IPS-NIHi11 (cell line): ENCODE results near the gene CABLES1.

ENCODE experiments used
- DNase-seq: peaks from one replicate; pipeline ENCODE4 v3.0.0; 2012; ENCODE audit warnings: mixed read lengths, low spot score

The CABLES1 gene

DNA sequence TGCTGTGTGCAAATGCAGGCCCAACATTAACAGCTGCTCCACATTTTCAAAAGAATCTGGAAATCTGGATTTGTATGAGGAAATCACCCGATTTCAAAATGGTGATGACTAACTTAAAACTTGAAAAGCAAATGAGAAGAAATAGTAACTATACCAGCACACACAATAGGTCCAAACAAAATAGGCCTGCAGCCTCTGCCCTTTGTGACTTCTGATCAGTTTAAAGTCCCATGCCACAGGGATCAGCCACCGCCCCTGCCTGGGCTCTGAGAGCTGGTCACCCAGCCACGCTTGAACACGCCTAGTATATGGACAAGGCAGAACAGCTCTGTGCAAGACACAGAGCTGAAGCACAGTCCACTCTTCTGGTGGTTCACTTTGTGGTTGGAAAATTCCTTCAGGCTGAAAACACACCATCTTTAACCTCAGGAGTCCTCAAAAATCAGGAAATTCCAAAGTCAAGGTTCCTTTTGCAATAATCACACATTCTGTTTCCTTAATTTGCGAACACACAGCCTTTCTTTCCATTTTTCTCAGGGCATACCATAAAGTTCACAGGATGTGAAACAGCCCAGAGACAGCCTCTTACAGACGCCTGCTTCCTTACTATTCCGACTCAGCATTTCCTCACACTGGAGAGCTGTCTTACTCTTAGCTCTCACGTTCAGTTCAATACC, 167.7 kb downstream of the CABLES1 start:
- no peak for DNase-seq

- DNase-seq = no peak
These were observed 171.5 kb downstream of the CABLES1 start for GRCh38 chr18:23306822-23307221.

- no peak for DNase-seq
These were observed 172.4 kb downstream of the CABLES1 start for GRCh38 chr18:23307567-23308295.
